H9 (cell line): Measurements from ENCODE around the gene IL1RN. TPM values are rescaled to one million over a fixed set of nuclear protein-coding genes. Genes with fewer than 3 reads are reported as not detected.

Experiments used
- DNase-seq: peaks from one replicate; pipeline ENCODE4 v3.0.0-alpha.2; 2017
- H2AFZ ChIP-seq: one replicate; pipeline ENCODE4 v1.6.1; 2013; ENCODE audit warnings: mild to moderate bottlenecking, low read length, control low read depth, moderate library complexity
- H2AK5ac ChIP-seq: 2 replicates; pipeline ENCODE4 v1.6.1; 2013; ENCODE audit warnings: low read length, control low read depth, mixed read lengths; ENCODE audit not compliant: insufficient read length
- H2BK120ac ChIP-seq: one replicate; pipeline ENCODE4 v1.6.1; 2013; ENCODE audit warnings: low read depth, mild to moderate bottlenecking, low read length, control low read depth, inconsistent platforms; ENCODE audit not compliant: poor library complexity, severe bottlenecking
- H2BK12ac ChIP-seq: 2 replicates; pipeline ENCODE4 v1.6.1; 2013; ENCODE audit warnings: low read length, control low read depth, mixed read lengths, low read depth; ENCODE audit not compliant: insufficient read length
- H2BK15ac ChIP-seq: 2 replicates; pipeline ENCODE4 v1.6.1; 2013; ENCODE audit warnings: low read depth, low read length, control low read depth
- H2BK20ac ChIP-seq: one replicate; pipeline ENCODE4 v1.6.1; 2013; ENCODE audit warnings: low read depth, mild to moderate bottlenecking, low read length, control low read depth, inconsistent platforms; ENCODE audit not compliant: poor library complexity, severe bottlenecking
- H2BK5ac ChIP-seq: 2 replicates; pipeline ENCODE4 v1.6.1; 2013; ENCODE audit warnings: low read length, control low read depth, mixed read lengths; ENCODE audit not compliant: insufficient read length
- H3K14ac ChIP-seq: 2 replicates; pipeline ENCODE4 v1.6.1; 2013; ENCODE audit warnings: low read length, control low read depth; ENCODE audit not compliant: insufficient read depth
- H3K18ac ChIP-seq: 2 replicates; pipeline ENCODE4 v1.6.1; 2013; ENCODE audit warnings: low read depth, mild to moderate bottlenecking, mixed read lengths, low read length, control low read depth; ENCODE audit not compliant: insufficient read length
- H3K23ac ChIP-seq: 2 replicates; pipeline ENCODE4 v1.6.1; 2013; ENCODE audit warnings: low read length, control low read depth, mixed read lengths, low read depth; ENCODE audit not compliant: insufficient read length
- H3K23me2 ChIP-seq: 2 replicates; pipeline ENCODE4 v1.6.1; 2013; ENCODE audit warnings: low read depth, mild to moderate bottlenecking, mixed read lengths, low read length, control low read depth; ENCODE audit not compliant: insufficient read length, poor library complexity, severe bottlenecking
- H3K27ac ChIP-seq: 2 replicates; pipeline ENCODE4 v1.5.1; 2013; ENCODE audit warnings: low read length, control low read depth, mixed read lengths, low read depth; ENCODE audit not compliant: insufficient read length
- H3K27me3 ChIP-seq: 2 replicates; pipeline ENCODE4 v1.6.1; 2013; ENCODE audit warnings: low read length, control low read depth, inconsistent platforms; ENCODE audit not compliant: insufficient read depth
- H3K4ac ChIP-seq: 2 replicates; pipeline ENCODE4 v1.6.1; 2013; ENCODE audit warnings: low read depth, mild to moderate bottlenecking, control low read depth, inconsistent platforms, low read length, moderate library complexity
- H3K4me1 ChIP-seq: 2 replicates; pipeline ENCODE4 v1.6.1; 2013; ENCODE audit warnings: low read length, control low read depth, inconsistent platforms; ENCODE audit not compliant: insufficient read depth
- H3K4me2 ChIP-seq: 2 replicates; pipeline ENCODE4 v1.6.1; 2013; ENCODE audit warnings: low read length, control low read depth, mixed read lengths; ENCODE audit not compliant: insufficient read length, insufficient read depth
- H3K56ac ChIP-seq: 2 replicates; pipeline ENCODE4 v1.6.1; 2013; ENCODE audit warnings: low read depth, mild to moderate bottlenecking, mixed read lengths, low read length, control low read depth; ENCODE audit not compliant: insufficient read length
- H3K79me1 ChIP-seq: 2 replicates; pipeline ENCODE4 v1.6.1; 2013; ENCODE audit warnings: low read depth, mild to moderate bottlenecking, moderate library complexity, low read length, control low read depth, inconsistent platforms; ENCODE audit not compliant: insufficient read depth, poor library complexity, severe bottlenecking
- H3K79me2 ChIP-seq: 2 replicates; pipeline ENCODE4 v1.6.1; 2013; ENCODE audit warnings: low read length, control low read depth, inconsistent platforms; ENCODE audit not compliant: insufficient read depth
- H3K9ac ChIP-seq: 2 replicates; pipeline ENCODE4 v1.6.1; 2013; ENCODE audit warnings: low read length, control low read depth, mixed read lengths; ENCODE audit not compliant: insufficient read length; ENCODE audit errors: extremely low read depth
- H3K9me3 ChIP-seq: one replicate; pipeline ENCODE4 v1.6.1; 2013; ENCODE audit warnings: low read depth, low read length, inconsistent platforms; ENCODE audit not compliant: control insufficient read depth
- H3T11ph ChIP-seq: one replicate; pipeline ENCODE4 v1.6.1; 2013; ENCODE audit warnings: mild to moderate bottlenecking, low read length, control low read depth, inconsistent platforms
- H4K20me1 ChIP-seq: one replicate; pipeline ENCODE4 v1.6.1; 2013; ENCODE audit not compliant: control insufficient read depth, insufficient read length, insufficient read depth
- H4K5ac ChIP-seq: 2 replicates; pipeline ENCODE4 v1.6.1; 2013; ENCODE audit warnings: low read depth, mild to moderate bottlenecking, mixed read lengths, low read length, control low read depth; ENCODE audit not compliant: insufficient read length
- H4K8ac ChIP-seq: replicated peaks from 2 replicates; pipeline ENCODE4 v1.6.1; 2013; ENCODE audit warnings: low read length, control low read depth, mixed read lengths, low read depth; ENCODE audit not compliant: insufficient read length
- H4K91ac ChIP-seq: 2 replicates; pipeline ENCODE4 v1.6.1; 2013; ENCODE audit warnings: low read depth, mild to moderate bottlenecking, moderate library complexity, mixed read lengths, low read length, control low read depth; ENCODE audit not compliant: insufficient read length
- H3K27ac Mint-ChIP-seq, 3 experiments: 2 replicates in 2 of 3; 3 replicates in 1 of 3; pipeline ENCODE4 v1.8.0; 2020 to 2021; ENCODE audit warnings: mixed read lengths in 3 of 3, mild to moderate bottlenecking in 1 of 3, moderate library complexity in 1 of 3
- H3K27me3 Mint-ChIP-seq: 2 replicates; pipeline ENCODE4 v1.8.0; 2021; ENCODE audit warnings: low read depth, mild to moderate bottlenecking, moderate library complexity, mixed read lengths
- H3K36me3 Mint-ChIP-seq, 3 experiments: 2 replicates in 2 of 3; 3 replicates in 1 of 3; pipeline ENCODE4 v1.8.0; 2020 to 2021; ENCODE audit warnings: low read depth in 3 of 3, mixed read lengths in 3 of 3; ENCODE audit not compliant: insufficient read depth in 1 of 3
- H3K4me1 Mint-ChIP-seq, 2 experiments: 2 replicates each; pipeline ENCODE4 v1.8.0; 2020; ENCODE audit warnings: mixed read lengths in 2 of 2
- H3K4me3 Mint-ChIP-seq, 2 experiments: 2 replicates in 1 of 2; 3 replicates in 1 of 2; pipeline ENCODE4 v1.8.0; 2020 to 2021; ENCODE audit warnings: mild to moderate bottlenecking in 2 of 2, mixed read lengths in 2 of 2, moderate library complexity in 1 of 2
- H3K9me3 Mint-ChIP-seq, 2 experiments: 2 replicates in 1 of 2; 3 replicates in 1 of 2; pipeline ENCODE4 v1.8.0; 2020; ENCODE audit warnings: mild to moderate bottlenecking in 2 of 2, mixed read lengths in 2 of 2, moderate library complexity in 1 of 2
- CTCF ChIP-seq: fragments of 200-600 bp; sonication (generic); conservative IDR thresholded peaks from 3 replicates; pipeline ENCODE4 v1.8.0; 2021; ENCODE audit warnings: antibody characterized with exemption, mild to moderate bottlenecking
- WGBS: extraction: QIAGEN DNeasy Blood & Tissue Kit; methylation state at CpG from one replicate; pipeline ENCODE4 v1.1.7; 2013; ENCODE audit warnings: missing lambda C conversion rate, low lambda C conversion rate, mixed read lengths; ENCODE audit not compliant: insufficient read length; ENCODE audit errors: extremely low coverage; 5-methylcytosine and 5-hydroxymethylcytosine counted together
- total RNA-seq: library from RNA; stranded (reverse); gene quantifications from 2 replicates; pipeline ENCODE4 v1.2.1, GENCODE V29; 2021

IL1RN gene
- total RNA-seq, 1 experiment from 2014 or later: not detected

DNA sequence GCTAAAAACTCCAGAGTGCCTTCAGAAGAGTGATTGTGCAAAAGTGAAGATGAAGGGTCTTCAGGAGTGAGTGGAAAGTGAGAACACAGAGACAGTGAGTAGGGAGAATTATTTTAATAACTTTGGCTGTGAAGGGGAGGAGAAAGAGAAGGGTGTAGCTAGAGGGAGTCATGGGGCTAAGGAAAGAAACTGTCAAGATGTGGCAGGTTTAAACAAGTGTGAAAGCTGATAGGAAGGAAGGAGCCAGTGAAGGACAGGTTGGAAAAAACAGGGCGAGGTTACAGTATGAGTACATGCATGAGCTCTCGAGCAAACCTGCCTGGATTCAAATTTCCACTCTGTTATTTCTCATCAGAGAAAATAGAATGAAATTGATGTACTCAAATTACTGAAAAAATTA, 41.9 kb upstream of the IL1RN start:
- Histone ChIP-seq H2AFZ (no peak overlapping the region), H2BK120ac (no peak overlapping the region), H3K79me2 (no peaks in the 10 kb centered on the region), H3K9me3 (no peaks in the 10 kb centered on the region), H3K18ac (no peak overlapping the region), H3K27me3 (no peaks in the 10 kb centered on the region), H3K23ac (no peak overlapping the region), H2BK20ac (no peak overlapping the region), H4K8ac (no peak overlapping the region), H2AK5ac (no peak overlapping the region), H3K4ac (no peak overlapping the region), H2BK12ac (no peak overlapping the region), H2BK5ac (no peak overlapping the region), H3K23me2 (no peaks in the 10 kb centered on the region), H3T11ph (no peak overlapping the region), H3K56ac (no peak overlapping the region), H2BK15ac (no peak overlapping the region), H3K79me1 (no peaks in the 10 kb centered on the region), H4K91ac (no peak overlapping the region), H3K14ac (no peak overlapping the region), H3K27ac (no peak overlapping the region), H3K4me1 (no peaks in the 10 kb centered on the region), H4K5ac (no peak overlapping the region), H4K20me1 (no peaks in the 10 kb centered on the region), H3K9ac (no peak overlapping the region), H3K4me2 (no peak overlapping the region)
- no peak for DNase-seq
- H3K27ac Mint-ChIP-seq: no peak overlapping the region
- no peak for TF ChIP-seq CTCF
- H3K4me3 Mint-ChIP-seq: no peak overlapping the region
- peaks cover 0 to 6% of the 10 kb centered on the region in 2 experiments; a peak in 1 of 5 replicates for H3K9me3 Mint-ChIP-seq
- H3K27me3 Mint-ChIP-seq: peaks cover 27% of the 10 kb centered on the region
- H3K36me3 Mint-ChIP-seq: no peaks in the 10 kb centered on the region
- H3K4me1 Mint-ChIP-seq: no peaks in the 10 kb centered on the region
- no CpG with 5 or more reads among the region's 2 CpGs for WGBS
